ENCODE measurements around the gene NPC1L1.

DNA sequence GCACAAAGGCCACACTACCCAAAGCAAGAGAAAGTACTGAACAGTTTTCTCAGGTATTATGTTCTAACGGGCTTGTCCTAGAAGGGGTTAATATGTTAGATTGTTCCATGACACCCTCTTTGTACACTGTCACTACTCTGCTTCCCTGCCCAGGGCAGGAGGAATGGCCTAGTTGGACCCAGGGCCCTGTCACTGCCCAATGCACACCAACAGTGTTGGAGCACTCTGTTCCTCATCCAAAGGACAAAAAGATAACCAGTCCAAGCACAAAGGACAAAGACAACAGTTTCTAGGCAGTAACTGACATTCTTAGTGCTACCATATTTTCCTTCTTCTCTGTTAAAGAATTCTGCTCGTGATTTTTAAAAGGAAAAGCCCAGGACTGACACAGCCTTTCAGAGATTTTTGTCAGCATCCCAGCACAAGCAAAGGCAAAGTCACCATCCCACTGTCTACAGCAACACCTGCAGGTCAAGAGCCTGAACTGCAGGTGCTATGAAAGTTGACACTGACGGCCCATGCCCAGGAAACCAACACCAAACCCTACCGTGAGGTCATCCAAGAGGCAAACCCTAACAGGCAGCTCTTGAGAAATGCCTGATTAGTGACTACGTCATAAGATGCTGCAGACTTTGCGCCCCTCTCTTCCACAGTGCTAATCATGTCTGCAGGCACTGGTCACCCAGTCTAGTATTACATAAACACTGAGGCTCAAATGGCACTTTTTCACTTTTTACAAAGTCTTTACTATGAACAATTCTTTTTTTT lies 63.9 kb downstream of the NPC1L1 start:
- TF ChIP-seq, protein P1, sequence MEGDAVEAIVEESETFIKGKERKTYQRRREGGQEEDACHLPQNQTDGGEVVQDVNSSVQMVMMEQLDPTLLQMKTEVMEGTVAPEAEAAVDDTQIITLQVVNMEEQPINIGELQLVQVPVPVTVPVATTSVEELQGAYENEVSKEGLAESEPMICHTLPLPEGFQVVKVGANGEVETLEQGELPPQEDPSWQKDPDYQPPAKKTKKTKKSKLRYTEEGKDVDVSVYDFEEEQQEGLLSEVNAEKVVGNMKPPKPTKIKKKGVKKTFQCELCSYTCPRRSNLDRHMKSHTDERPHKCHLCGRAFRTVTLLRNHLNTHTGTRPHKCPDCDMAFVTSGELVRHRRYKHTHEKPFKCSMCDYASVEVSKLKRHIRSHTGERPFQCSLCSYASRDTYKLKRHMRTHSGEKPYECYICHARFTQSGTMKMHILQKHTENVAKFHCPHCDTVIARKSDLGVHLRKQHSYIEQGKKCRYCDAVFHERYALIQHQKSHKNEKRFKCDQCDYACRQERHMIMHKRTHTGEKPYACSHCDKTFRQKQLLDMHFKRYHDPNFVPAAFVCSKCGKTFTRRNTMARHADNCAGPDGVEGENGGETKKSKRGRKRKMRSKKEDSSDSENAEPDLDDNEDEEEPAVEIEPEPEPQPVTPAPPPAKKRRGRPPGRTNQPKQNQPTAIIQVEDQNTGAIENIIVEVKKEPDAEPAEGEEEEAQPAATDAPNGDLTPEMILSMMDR (optimal IDR thresholded peaks at IDR 0.05 in 1 of 3, IDR thresholded peaks at IDR 0.05 in 1 of 3, conservative IDR thresholded peaks at IDR 0.05 in 1 of 3; ENCODE audit: extremely low read depth in 1 of 3, insufficient read depth in 2 of 3, low read length in 3 of 3) = peak; percentile 95 to 100 (median 98)
- no peak for TF ChIP-seq EZH2 (IDR thresholded peaks at IDR 0.05; ENCODE audit: low read length)

All from keratinocyte (primary cell).